NCI-H146 treated with DMSO at 0.1 percent for 48 hours (cell line): ENCODE data around the gene CYP46A1.
"Not testable (repeated sequence)": the region's sequence is repeated elsewhere in the genome, so short reads cannot be mapped to it uniquely, and the experiment has no call there.

Experiments used
- DNase-seq: peaks from one replicate; lab custom pipeline; 2025; ENCODE audit not compliant: unreplicated experiment; lab: John Stamatoyannopoulos, UW

Gene CYP46A1

DNA sequence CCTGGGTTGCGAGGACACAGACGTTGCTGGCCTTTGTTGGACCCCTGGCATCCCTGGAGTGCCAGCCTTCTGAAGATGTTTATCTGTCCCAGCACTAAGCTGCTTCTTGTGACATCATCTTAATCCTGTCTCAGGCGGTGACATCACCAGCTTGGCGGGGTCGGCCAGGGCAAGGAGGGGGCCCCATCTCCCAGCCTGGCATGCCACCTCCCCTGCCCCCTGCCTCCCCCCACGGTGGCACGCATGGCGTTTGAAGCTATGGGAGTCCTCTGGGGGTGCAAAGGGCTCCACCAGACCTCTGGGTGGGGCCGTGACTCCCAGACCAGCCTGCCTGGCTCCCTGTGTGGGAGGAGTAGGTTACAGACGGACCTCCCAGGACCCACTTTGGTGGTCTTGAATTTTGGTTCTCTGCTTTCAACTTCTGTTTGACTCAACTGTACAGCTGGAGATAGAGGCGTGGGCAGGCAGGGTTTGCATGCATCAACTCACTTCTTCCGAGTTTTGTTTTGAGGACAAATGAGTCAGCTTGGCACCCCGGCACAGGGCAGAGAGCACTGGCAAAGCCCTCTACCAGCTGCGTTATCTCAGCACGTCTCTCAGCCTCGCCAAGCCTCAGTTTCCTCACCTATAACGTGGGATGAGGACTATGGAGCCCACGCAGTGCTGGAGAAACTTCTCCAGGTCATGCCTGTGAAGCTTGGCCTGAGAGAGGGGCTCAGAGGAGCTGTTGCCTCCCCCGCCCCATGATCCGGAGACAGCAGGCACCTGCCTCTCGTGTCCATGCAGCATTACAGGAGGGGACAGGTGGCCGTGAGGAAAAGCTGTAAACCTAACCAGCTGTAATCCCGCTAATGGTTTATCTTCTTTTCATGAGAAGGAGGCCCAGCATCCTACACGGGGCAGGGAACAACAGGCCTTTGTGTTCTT lies 70.3 kb downstream of the CYP46A1 start:
- DNase-seq, result no peak

DNA sequence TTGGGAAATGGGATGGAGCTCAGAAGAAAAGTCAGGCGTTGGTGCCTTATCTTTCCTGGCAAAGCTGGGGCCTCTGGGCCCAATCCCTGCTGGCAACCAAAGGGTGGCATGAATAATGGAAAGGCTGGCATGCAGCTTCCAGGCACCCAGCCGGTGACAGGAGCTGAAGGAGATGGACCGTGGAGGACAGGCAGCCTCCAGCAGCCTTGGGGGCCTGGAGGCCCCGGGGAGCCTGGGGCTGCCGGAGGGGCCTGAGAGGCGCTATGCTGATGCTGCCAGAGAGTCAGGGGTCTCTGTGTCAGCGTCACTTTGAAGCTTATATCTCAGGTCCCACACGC lies 70.9 kb downstream of the CYP46A1 start:
- no peak for DNase-seq

- DNase-seq, result no peak
These were observed 71.8 kb downstream of the CYP46A1 start for GRCh38 chr14:99755629-99756603.

GRCh38 chr14:99756796-99757195 lies 72.7 kb downstream of the CYP46A1 start:
- DNase-seq, result no peak

DNA sequence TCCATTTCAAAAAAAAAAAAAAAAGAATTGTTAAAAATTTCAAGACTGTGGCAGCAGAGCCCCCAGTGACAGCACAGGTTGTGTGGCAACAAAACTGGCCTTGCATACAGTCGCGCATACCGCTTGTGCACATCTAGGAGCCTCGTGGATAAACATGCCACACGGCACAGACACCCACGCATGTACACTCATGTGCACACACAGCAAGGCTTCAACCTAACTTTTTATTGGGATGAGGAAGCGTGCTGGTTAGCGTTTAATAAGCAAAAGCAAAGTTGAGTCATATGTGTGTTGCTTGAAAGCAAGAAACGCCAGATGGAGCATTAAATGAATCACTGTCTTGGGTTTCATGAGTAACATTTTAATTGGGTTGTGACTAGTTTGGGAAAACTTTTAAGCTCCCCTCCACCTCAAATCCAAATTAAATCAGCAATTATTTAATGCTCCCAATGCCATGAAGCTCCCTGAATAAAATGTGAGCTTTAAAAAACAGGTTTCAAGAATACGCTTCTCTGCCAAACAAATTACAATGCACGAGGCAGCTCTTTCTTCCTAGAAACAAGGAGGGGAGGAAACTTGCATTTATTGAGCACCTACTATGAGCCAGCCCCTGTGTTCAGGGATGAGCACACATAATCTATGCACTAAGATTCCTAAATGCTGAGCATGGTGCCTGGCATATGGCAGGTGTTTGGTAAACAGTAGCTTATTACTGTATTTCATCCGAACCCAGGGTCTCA lies 73.4 kb downstream of the CYP46A1 start:
- no peak for DNase-seq

- no peak for DNase-seq
These were observed 74.2 kb downstream of the CYP46A1 start for GRCh38 chr14:99758121-99758821.

- DNase-seq, result no peak
These were observed 74.9 kb downstream of the CYP46A1 start for GRCh38 chr14:99758872-99759545.

DNA sequence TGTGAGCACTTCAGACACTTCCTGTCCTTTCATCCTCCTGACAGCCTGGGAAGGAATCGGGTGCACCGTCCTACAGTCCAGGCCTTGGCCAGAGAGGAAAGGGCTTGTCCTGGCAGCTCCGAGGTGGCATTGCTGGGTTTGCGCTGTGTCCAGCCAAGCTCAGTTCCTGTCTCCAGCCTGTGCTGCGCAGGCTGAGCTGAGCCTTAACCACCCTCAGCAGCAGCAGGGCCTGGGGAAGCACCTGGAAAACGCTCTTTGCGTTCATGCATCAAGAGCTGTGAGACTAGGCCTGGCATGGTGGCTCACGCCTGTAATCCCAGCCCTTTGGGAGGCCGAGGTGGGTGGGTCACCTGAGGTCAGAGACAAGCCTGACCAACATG lies 75.4 kb downstream of the CYP46A1 start:
- no peak for DNase-seq

DNA sequence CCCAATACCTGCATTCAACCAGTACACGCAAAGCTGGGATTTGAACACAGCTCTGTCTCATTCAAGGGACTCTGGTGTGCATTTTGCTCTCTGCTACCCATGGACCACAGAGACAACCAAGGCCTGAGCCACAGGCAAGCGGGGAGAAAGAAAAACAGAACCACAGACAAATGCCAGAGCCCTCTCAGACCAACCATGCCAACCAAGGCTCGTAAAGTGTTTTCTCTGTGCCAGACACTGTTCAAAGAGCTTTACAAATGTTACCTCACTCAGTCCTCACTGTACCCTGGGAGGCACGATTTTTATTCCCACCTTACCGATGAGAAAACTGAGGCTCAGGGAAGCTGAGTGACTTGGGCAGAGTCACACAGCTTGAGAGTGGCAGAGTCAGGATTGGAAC lies 76.7 kb downstream of the CYP46A1 start:
- no peak for DNase-seq

DNA sequence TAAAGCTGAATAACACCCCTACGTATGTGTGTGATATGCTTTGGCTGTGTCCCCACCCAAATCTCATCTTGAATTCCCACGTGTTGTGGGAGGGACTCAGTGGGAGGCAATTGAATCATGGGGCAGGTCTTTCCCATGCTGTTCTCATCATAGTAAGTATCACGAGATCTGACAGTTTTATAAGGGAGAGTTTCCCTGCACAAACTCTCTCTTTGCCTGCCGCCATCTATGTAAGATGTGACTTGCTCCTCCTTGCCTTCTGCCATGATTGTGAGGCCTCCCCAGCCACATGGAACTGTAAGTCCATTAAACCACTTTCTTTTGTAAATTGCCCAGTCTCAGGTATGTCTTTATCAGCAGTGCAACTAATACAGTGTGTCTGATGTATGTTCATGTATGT lies 78.8 kb downstream of the CYP46A1 start:
- DNase-seq, result not testable (repeated sequence)

GRCh38 chr14:99763527-99764221 lies 79.6 kb downstream of the CYP46A1 start:
- DNase-seq, result no peak

- no peak for DNase-seq
These were observed 80.2 kb downstream of the CYP46A1 start for GRCh38 chr14:99764222-99764706.

GRCh38 chr14:99768381-99768780 lies 84.3 kb downstream of the CYP46A1 start:
- no peak for DNase-seq

DNA sequence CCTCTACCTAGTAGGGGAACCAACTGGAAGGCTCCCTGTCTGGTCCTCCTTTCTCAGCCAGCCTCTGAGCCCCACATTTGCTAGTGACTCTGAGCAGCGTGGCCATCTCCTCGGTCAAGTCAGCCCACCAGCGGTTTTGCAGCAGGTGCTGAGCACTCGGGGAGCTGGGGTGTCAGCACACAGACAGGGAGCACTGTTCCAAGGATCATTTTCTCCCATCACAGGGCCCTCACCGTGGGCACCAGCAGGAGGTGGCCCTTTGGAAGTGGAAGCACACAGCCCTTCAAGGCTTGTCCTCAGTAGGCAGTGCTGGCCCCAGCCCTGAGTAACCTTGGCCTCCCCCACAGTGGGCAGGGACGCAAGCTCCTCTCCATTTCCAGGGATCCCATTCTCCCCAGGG lies 85.0 kb downstream of the CYP46A1 start:
- no peak for DNase-seq

DNA sequence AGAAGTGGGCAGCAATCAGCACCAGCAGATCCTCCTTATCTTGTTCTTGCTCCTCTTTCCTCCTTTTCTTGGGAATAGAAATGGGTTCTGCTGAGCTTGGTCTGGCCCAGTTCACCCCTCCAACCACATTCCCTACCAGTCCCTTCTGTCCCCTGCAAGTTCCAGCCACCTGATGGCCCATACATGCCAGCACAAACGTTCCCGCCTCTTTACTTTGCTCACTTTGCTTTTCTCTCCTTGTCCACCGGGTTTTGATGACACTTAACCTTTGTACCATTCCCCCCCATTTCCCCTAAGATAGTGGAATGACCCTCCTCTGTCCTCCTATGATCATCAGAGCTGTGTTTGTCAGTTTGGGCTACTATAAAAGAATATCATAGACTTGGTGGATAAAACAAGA lies 85.7 kb downstream of the CYP46A1 start:
- DNase-seq, result no peak

- no peak for DNase-seq
These were observed 88.5 kb downstream of the CYP46A1 start for GRCh38 chr14:99772371-99773283.

GRCh38 chr14:99773521-99774497 lies 89.7 kb downstream of the CYP46A1 start:
- DNase-seq, result no peak
